Choroid plexus epithelial cell (primary cell): Measurements from ENCODE around the gene MYH7.

ENCODE experiments used
- DNase-seq: peaks from one replicate; pipeline ENCODE4 v3.0.0-alpha.2; 2010; ENCODE audit warnings: low read depth
- H3K4me3 ChIP-seq: 2 replicates; pipeline ENCODE4 v1.5.1; 2011; ENCODE audit warnings: low read depth, mild to moderate bottlenecking, control low read depth, low read length, moderate library complexity
- TF ChIP-seq, protein P1 (sequence below): conservative IDR thresholded peaks from 2 replicates; pipeline ENCODE4 v1.5.1; 2011; ENCODE audit warnings: low read depth, mild to moderate bottlenecking, control low read depth, inconsistent platforms, low read length, moderate library complexity

The MYH7 gene

DNA sequence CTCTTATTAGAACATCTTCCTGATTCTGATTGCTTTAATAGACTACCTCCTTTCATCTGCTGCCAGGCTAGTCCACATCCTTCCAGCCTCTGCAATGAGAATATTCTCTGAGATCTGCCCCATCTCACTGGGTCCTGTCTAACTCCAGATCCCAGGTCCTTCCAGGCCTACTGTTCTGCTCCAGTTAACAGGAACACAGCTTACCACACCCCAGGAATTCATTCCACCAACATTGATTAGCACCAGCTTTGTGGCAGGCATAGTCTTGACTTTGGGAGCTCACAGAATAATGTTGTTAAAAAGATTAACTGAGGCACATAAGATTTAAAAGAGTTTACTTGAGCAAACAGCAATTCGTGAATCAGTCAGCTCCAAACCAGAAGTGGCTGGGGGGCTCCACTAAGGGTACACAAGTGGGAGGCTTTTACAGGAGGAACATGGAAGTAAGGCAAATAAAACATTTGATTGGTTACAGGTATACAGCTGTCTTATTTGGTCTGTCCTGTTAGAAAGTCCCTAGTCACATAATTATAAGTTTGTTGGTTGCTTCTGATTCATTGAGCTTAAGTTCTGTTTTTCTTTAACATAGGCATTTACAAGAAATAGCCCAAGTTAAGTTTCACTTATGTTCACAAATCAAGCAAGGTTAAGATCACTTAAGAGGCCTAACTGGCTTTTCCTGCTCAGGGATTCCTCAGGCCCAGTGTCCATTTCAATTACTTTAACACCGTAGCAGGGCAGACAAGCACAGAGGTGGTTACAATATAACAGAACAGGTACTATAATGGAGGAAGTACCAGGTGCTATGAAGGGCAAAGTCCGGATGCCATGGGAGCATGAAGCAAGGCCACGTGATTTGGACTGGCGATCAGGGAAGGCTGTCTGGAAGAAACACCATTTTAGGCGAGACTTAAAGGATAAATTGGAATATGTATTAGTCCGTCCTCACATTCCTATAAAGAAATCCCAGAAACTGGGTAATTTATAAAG is 12.2 kb upstream of the MYH7 start:
- no peak for DNase-seq
- no peak overlapping the region for H3K4me3 ChIP-seq

GRCh38 chr14:23446291-23446851 is 10.9 kb upstream of the MYH7 start:
- TF ChIP-seq, protein P1, sequence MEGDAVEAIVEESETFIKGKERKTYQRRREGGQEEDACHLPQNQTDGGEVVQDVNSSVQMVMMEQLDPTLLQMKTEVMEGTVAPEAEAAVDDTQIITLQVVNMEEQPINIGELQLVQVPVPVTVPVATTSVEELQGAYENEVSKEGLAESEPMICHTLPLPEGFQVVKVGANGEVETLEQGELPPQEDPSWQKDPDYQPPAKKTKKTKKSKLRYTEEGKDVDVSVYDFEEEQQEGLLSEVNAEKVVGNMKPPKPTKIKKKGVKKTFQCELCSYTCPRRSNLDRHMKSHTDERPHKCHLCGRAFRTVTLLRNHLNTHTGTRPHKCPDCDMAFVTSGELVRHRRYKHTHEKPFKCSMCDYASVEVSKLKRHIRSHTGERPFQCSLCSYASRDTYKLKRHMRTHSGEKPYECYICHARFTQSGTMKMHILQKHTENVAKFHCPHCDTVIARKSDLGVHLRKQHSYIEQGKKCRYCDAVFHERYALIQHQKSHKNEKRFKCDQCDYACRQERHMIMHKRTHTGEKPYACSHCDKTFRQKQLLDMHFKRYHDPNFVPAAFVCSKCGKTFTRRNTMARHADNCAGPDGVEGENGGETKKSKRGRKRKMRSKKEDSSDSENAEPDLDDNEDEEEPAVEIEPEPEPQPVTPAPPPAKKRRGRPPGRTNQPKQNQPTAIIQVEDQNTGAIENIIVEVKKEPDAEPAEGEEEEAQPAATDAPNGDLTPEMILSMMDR: no peak
- no peak for DNase-seq
- H3K4me3 ChIP-seq: no peak overlapping the region

More for the DNA sequence above, 12.2 kb upstream of the MYH7 start:
- TF ChIP-seq, protein P1: no peak

DNA sequence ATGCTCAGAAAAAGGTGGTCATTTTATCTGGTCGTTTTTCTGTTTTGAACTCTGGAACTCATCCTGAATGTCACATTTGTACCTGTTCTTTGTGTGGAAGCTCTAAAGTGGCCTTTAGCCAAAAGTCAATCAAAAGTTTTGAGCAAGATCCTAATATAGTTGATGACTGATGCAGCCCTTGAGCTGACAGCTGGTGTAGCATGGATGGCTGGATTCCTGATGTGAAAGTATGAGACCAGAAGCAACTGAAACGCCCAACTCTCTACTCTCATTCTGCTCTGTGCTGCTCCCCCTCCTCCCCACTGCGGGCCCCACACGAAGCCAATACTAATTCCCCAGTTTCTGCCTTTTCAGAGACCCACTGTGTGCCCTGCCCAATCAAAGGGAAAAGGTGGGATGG is 10.3 kb upstream of the MYH7 start:
- TF ChIP-seq, protein P1: no peak
- DNase-seq: no peak
- no peak overlapping the region for H3K4me3 ChIP-seq

GRCh38 chr14:23444314-23444713 is 8.9 kb upstream of the MYH7 start:
- H3K4me3 ChIP-seq: no peak overlapping the region
- TF ChIP-seq, protein P1: no peak
- DNase-seq: no peak

GRCh38 chr14:23443881-23444280 is 8.4 kb upstream of the MYH7 start:
- TF ChIP-seq, protein P1: no peak
- no peak for DNase-seq
- no peak overlapping the region for H3K4me3 ChIP-seq

- H3K4me3 ChIP-seq: no peak overlapping the region
- TF ChIP-seq, protein P1: no peak
- no peak for DNase-seq
Observed at GRCh38 chr14:23443411-23443812, 8.0 kb upstream of the MYH7 start.
